ENCODE measurements around the gene CCDC149.

The CCDC149 gene

GRCh38 chr4:24894846-24895245, 18.0 kb downstream of the CCDC149 start:
- TF ChIP-seq CTCF (IDR thresholded peaks at IDR 0.05; ENCODE audit: low read length) (no peak), EZH2 (optimal IDR thresholded peaks at IDR 0.05; ENCODE audit: low read depth, low read length) (no peak), EZH2phosphoT487 (IDR thresholded peaks at IDR 0.05; ENCODE audit: low read length) (no peak)

GRCh38 chr4:24894243-24894642, 18.6 kb downstream of the CCDC149 start:
- Histone ChIP-seq H3K36me3 (replicated peaks; ENCODE audit: insufficient read depth, low read length) (no peaks in the 10 kb centered on the region), H3K9ac (ENCODE audit: low read length) (no peak overlapping the region), H3K9me3 (replicated peaks; ENCODE audit: insufficient read depth, low read length) (no peaks in the 10 kb centered on the region), H3K27me3 (replicated peaks; ENCODE audit: insufficient read depth, low read length) (no peaks in the 10 kb centered on the region), H4K20me1 (ENCODE audit: insufficient read depth, low read length) (no peaks in the 10 kb centered on the region), H3K27ac (ENCODE audit: low read length) (no peak overlapping the region), H3K9me2 (replicated peaks; ENCODE audit: insufficient read depth, low read length) (no peaks in the 10 kb centered on the region), H2AFZ (ENCODE audit: low read length) (no peak overlapping the region), H3K4me3 (ENCODE audit: low read length) (no peak overlapping the region), H3F3A (ENCODE audit: insufficient read depth, low read length) (no peaks in the 10 kb centered on the region), H3K79me2 (ENCODE audit: low read length) (no peaks in the 10 kb centered on the region), H3K4me2 (ENCODE audit: low read depth, low read length) (no peak overlapping the region), H3K4me1 (ENCODE audit: low read length) (no peaks in the 10 kb centered on the region)
- TF ChIP-seq EZH2phosphoT487 (IDR thresholded peaks at IDR 0.05; ENCODE audit: low read length) (no peak), EZH2 (optimal IDR thresholded peaks at IDR 0.05; ENCODE audit: low read depth, low read length) (no peak), CTCF (IDR thresholded peaks at IDR 0.05; ENCODE audit: low read length) (no peak)
- no peak for DNase-seq

More at GRCh38 chr4:24894846-24895245, 18.0 kb downstream of the CCDC149 start:
- DNase-seq: no peak
- H3K27ac ChIP-seq (ENCODE audit: low read length): no peak overlapping the region
- H4K20me1 ChIP-seq (ENCODE audit: insufficient read depth, low read length): no peaks in the 10 kb centered on the region
- no peak overlapping the region for H2AFZ ChIP-seq (ENCODE audit: low read length)
- no peak overlapping the region for H3K4me2 ChIP-seq (ENCODE audit: low read depth, low read length)
- no peaks in the 10 kb centered on the region for H3F3A ChIP-seq (ENCODE audit: insufficient read depth, low read length)
- no peaks in the 10 kb centered on the region for H3K9me3 ChIP-seq (replicated peaks; ENCODE audit: insufficient read depth, low read length)
- no peaks in the 10 kb centered on the region for H3K27me3 ChIP-seq (replicated peaks; ENCODE audit: insufficient read depth, low read length)
- no peaks in the 10 kb centered on the region for H3K4me1 ChIP-seq (ENCODE audit: low read length)
- no peak overlapping the region for H3K4me3 ChIP-seq (ENCODE audit: low read length)
- no peaks in the 10 kb centered on the region for H3K9me2 ChIP-seq (replicated peaks; ENCODE audit: insufficient read depth, low read length)
- H3K79me2 ChIP-seq (ENCODE audit: low read length): no peaks in the 10 kb centered on the region
- no peaks in the 10 kb centered on the region for H3K36me3 ChIP-seq (replicated peaks; ENCODE audit: insufficient read depth, low read length)
- H3K9ac ChIP-seq (ENCODE audit: low read length): no peak overlapping the region

GRCh38 chr4:24892778-24893177, 20.1 kb downstream of the CCDC149 start:
- no peaks in the 10 kb centered on the region for H3K4me1 ChIP-seq (ENCODE audit: low read length)
- H3K4me3 ChIP-seq (ENCODE audit: low read length): no peak overlapping the region
- H3K27ac ChIP-seq (ENCODE audit: low read length): no peak overlapping the region
- H3K4me2 ChIP-seq (ENCODE audit: low read depth, low read length): no peak overlapping the region
- H2AFZ ChIP-seq (ENCODE audit: low read length): no peak overlapping the region
- no peaks in the 10 kb centered on the region for H3K36me3 ChIP-seq (replicated peaks; ENCODE audit: insufficient read depth, low read length)
- H4K20me1 ChIP-seq (ENCODE audit: insufficient read depth, low read length): no peaks in the 10 kb centered on the region
- H3K9me2 ChIP-seq (replicated peaks; ENCODE audit: insufficient read depth, low read length): no peaks in the 10 kb centered on the region
- H3K79me2 ChIP-seq (ENCODE audit: low read length): no peaks in the 10 kb centered on the region
- TF ChIP-seq EZH2 (optimal IDR thresholded peaks at IDR 0.05; ENCODE audit: low read depth, low read length) (no peak), CTCF (IDR thresholded peaks at IDR 0.05; ENCODE audit: low read length) (no peak), EZH2phosphoT487 (IDR thresholded peaks at IDR 0.05; ENCODE audit: low read length) (no peak)
- no peaks in the 10 kb centered on the region for H3F3A ChIP-seq (ENCODE audit: insufficient read depth, low read length)
- no peak overlapping the region for H3K9ac ChIP-seq (ENCODE audit: low read length)
- no peaks in the 10 kb centered on the region for H3K27me3 ChIP-seq (replicated peaks; ENCODE audit: insufficient read depth, low read length)
- DNase-seq: no peak
- no peaks in the 10 kb centered on the region for H3K9me3 ChIP-seq (replicated peaks; ENCODE audit: insufficient read depth, low read length)
